CD4-positive, alpha-beta T cell treated with Interleukin-4 for 4 hours (primary cell): ENCODE results near the gene SCYGR7.

Experiments
- DNase-seq: peaks from one replicate; pipeline ENCODE4 v3.0.0-alpha.2; 2020

SCYGR7 gene

DNA sequence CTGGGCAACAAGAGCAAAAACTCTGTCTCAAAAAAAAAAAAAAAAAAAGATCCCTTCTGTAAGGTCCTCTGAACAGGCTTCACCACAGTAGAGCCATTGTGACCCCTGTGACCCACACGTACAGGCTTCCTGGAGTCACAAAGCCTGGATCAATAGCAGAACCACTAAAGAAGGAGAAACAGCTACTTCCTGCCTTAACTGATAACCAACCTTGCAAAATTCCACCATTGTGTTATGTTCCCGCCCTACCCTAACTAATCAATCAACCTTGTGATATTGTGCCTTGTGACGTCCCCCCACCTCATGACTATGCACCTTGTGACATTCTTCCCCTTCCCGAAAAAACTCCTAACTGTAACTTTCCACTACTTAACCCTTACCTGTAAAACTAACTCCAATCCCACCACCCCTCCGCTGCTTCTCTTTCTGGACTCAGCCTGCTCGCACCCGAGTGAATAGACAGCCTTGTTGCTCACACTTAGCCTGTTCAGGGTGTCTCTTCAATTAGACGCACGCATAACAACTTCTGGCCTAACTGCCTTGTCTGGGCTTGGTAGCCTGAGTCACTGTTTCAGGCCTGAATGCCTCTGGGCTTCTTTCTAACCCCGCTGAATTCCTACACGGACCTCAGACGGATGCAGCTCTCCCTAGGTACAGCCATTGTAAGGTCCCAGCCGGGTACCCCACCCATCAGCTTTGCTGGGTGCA, 31.4 kb downstream of the SCYGR7 start:
- DNase-seq, result no peak

DNA sequence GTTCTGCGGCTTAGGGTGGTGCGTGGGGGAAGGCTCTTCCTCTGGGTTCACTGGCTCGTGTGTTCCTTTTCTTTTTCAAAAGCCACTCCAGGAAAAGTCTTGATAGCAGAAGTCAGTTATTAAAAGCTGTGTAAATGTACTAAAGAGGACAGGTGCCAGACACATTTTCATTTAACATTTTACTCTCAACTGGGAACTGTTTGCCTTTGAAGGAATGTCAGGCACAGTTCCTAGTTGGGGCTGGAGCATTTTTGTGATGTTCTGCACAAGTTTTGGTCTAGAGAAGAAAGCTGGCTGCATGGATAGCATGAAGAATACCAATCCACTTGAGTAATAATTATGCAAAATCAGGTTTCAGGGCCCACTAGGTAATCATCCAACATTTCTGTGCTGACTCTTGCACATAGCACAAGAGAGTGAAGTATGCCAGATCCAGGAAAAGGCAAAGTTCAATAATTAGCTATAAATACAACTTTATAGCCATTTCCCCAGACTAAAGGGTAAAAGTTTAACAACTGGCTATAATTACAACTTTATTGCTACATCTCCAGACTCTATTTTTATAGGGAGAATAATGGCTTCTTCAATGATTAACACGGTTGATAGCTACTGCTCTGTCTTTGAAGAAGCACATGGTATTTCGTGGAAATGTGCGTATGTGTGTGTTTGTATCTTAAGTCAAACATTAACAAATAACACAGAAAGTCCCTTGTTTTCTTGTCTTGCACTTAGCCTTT, 33.8 kb downstream of the SCYGR7 start:
- no peak for DNase-seq

GRCh38 chr2:227765788-227766372, 37.7 kb downstream of the SCYGR7 start:
- DNase-seq, result no peak

GRCh38 chr2:227766373-227766883, 38.3 kb downstream of the SCYGR7 start:
- DNase-seq, result peak; percentile 37

GRCh38 chr2:227767830-227768229, 39.7 kb downstream of the SCYGR7 start:
- DNase-seq, result no peak

DNA sequence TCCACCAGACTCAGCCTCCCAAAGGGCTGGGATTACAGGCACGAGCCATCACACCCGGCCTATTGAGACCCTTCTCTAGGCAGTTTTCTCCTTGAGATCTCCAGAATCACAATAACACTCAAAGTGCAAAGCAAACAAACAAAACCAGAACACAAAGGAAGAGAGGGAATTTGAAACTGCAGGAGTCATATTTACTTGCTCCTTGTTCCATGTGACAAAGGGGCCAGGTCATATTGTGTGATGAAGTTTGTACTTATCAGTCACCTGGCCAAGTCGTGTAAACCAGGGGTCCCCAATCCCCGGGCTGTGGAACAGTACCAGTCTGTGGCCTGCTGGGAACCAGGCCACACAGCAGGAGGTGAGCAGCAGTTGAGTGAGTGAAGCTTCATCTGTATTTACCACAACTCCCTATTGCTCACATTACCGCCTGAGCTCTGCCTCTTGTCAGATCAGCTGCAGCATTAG, 44.1 kb downstream of the SCYGR7 start:
- no peak for DNase-seq

DNA sequence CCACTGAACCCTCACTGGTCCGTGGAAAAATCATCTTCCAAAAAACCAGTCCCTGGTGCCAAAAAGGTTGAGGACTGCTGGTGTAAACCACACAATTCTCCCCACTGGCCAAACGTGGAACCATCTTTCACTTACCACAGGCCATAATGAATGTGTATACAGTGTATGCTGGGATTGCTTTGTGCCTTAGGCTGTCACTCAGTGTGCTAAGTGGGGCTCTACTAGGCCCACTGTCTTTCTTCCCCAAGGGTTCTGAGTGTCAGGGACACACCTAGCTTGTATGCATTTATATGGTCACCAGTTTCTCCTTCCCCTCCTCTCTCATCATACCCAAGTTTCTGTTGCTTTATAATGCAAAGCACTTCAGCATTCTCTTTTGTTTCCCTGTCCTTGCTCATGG, 44.8 kb downstream of the SCYGR7 start:
- no peak for DNase-seq

GRCh38 chr2:227774011-227774624, 46.0 kb downstream of the SCYGR7 start:
- peak; percentile 15 for DNase-seq

GRCh38 chr2:227774895-227775842, 47.0 kb downstream of the SCYGR7 start:
- no peak for DNase-seq
